ENCODE results near the gene PSMA3.

DNA sequence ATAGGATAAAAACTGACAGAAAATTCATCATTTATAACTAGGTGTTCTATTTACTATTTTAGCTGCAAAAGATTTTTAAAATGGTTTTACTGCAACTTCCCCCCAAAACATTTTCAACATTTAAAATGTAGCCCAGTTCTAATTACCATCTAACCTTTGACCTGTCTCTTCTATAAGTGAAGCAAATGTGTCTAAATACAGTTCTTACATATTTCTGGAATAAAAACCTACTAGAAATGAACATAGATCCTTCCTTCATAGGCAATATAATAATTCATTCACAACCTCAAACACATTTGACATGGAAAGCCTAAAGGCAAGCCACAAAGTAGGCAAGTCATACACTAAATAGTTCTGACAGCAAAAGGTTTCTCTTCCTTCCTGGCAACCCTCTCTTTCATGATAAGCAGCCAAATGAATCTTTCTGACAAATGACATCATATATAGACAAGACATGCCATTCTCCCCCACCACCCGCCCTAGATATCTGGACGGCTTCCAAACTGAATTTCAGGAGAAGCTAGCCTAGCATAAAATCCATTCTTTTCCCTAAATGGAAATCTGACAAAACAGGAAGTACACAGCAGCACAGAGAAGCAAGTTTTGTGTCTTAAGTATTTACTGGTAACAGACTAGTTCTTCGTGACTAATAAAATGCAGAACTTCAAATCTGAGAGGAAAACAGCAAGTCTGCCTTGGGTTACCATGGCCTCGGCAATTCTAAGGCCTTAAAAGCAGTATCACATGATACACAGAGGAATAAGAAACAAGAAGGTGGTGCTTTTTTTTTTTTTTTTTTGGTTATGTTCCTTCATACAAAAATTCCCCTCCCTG, 36.5 kb downstream of the PSMA3 start:
- TF ChIP-seq CTCF (conservative IDR thresholded peaks at IDR 0.05) = no peak
- no peak for TF ChIP-seq EZH2 (IDR thresholded peaks at IDR 0.05; ENCODE audit: low read depth)

All from PC-9 (cell line).